Mesenteric fat pad (tissue), 1 donor: ENCODE data around the gene MAD2L1BP. TPM values are rescaled to one million over a fixed set of nuclear protein-coding genes. Genes with fewer than 3 reads are reported as not detected.

Experiments
- DNase-seq: peaks from one replicate; pipeline ENCODE4 v3.0.0-alpha.2; 2020; ENCODE audit warnings: low spot score
- total RNA-seq: library from RNA; stranded (reverse); fragmentation: NEBNext Ultra II Directional; extraction: Animal tissue kit (Norgen Biotek cat#: 25700); gene quantifications from one replicate; pipeline ENCODE4 v1.2.1, GENCODE V29; 2021
- donor health status: DM: yes; HTN: yes; CAD: no.

Gene MAD2L1BP
- total RNA-seq, 1 donor from 2014 or later: 19.0 TPM

- no peak for DNase-seq
These were observed 29.7 kb downstream of the MAD2L1BP start for GRCh38 chr6:43665376-43665775.

GRCh38 chr6:43666196-43666920, 30.7 kb downstream of the MAD2L1BP start:
- DNase-seq: no peak

- DNase-seq: peak; percentile 93
These were observed 31.9 kb downstream of the MAD2L1BP start for GRCh38 chr6:43667245-43668150.

- DNase-seq: no peak
These were observed 32.8 kb downstream of the MAD2L1BP start for GRCh38 chr6:43668151-43669028.

GRCh38 chr6:43669050-43669921, 33.6 kb downstream of the MAD2L1BP start:
- DNase-seq: no peak

GRCh38 chr6:43669922-43670622, 34.4 kb downstream of the MAD2L1BP start:
- DNase-seq: no peak

GRCh38 chr6:43670623-43670986, 35.0 kb downstream of the MAD2L1BP start:
- no peak for DNase-seq

GRCh38 chr6:43671011-43671800, 35.6 kb downstream of the MAD2L1BP start:
- no peak for DNase-seq

- no peak for DNase-seq
These were observed 36.4 kb downstream of the MAD2L1BP start for GRCh38 chr6:43671801-43672690.

- DNase-seq: no peak
These were observed 37.9 kb downstream of the MAD2L1BP start for GRCh38 chr6:43673444-43674084.

- no peak for DNase-seq
These were observed 38.7 kb downstream of the MAD2L1BP start for GRCh38 chr6:43674291-43674690.

GRCh38 chr6:43674921-43675320, 39.3 kb downstream of the MAD2L1BP start:
- no peak for DNase-seq

GRCh38 chr6:43676962-43677606, 41.4 kb downstream of the MAD2L1BP start:
- DNase-seq: no peak

- DNase-seq: no peak
These were observed 42.1 kb downstream of the MAD2L1BP start for GRCh38 chr6:43677759-43678158.

GRCh38 chr6:43678341-43678740, 42.7 kb downstream of the MAD2L1BP start:
- DNase-seq: no peak

- DNase-seq: no peak
These were observed 43.4 kb downstream of the MAD2L1BP start for GRCh38 chr6:43679057-43679456.
